Loucy (cell line): ENCODE data around the gene SEC11A.

ENCODE experiments used
- EZH2phosphoT487 ChIP-seq: fragments of 200-600 bp; IDR thresholded peaks from 2 replicates; pipeline ENCODE4 v1.6.1; 2018; ENCODE audit warnings: antibody characterized with exemption, mild to moderate bottlenecking, moderate library complexity, borderline replicate concordance
- TF ChIP-seq, protein P1 (sequence below): fragments of 200-600 bp; sonication (generic); conservative IDR thresholded peaks from 2 replicates; pipeline ENCODE4 v1.5.1; 2014; ENCODE audit warnings: mild to moderate bottlenecking, antibody characterized with exemption, low read length

GRCh38 chr15:84669726-84670125, 46.2 kb downstream of the SEC11A start:
- TF ChIP-seq, protein P1, sequence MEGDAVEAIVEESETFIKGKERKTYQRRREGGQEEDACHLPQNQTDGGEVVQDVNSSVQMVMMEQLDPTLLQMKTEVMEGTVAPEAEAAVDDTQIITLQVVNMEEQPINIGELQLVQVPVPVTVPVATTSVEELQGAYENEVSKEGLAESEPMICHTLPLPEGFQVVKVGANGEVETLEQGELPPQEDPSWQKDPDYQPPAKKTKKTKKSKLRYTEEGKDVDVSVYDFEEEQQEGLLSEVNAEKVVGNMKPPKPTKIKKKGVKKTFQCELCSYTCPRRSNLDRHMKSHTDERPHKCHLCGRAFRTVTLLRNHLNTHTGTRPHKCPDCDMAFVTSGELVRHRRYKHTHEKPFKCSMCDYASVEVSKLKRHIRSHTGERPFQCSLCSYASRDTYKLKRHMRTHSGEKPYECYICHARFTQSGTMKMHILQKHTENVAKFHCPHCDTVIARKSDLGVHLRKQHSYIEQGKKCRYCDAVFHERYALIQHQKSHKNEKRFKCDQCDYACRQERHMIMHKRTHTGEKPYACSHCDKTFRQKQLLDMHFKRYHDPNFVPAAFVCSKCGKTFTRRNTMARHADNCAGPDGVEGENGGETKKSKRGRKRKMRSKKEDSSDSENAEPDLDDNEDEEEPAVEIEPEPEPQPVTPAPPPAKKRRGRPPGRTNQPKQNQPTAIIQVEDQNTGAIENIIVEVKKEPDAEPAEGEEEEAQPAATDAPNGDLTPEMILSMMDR, result no peak
- no peak for TF ChIP-seq EZH2phosphoT487
